Stimulated activated CD4-positive, alpha-beta T cell treated with anti-CD3 and anti-CD28 coated beads, Interleukin-1b, Interleukin-23, amount 100 ng/mL, for 48 hours (primary cell): ENCODE results near the gene COPS9.

Experiments used
- DNase-seq: peaks from one replicate; pipeline ENCODE4 v3.0.0-alpha.2; 2020

COPS9 gene

DNA sequence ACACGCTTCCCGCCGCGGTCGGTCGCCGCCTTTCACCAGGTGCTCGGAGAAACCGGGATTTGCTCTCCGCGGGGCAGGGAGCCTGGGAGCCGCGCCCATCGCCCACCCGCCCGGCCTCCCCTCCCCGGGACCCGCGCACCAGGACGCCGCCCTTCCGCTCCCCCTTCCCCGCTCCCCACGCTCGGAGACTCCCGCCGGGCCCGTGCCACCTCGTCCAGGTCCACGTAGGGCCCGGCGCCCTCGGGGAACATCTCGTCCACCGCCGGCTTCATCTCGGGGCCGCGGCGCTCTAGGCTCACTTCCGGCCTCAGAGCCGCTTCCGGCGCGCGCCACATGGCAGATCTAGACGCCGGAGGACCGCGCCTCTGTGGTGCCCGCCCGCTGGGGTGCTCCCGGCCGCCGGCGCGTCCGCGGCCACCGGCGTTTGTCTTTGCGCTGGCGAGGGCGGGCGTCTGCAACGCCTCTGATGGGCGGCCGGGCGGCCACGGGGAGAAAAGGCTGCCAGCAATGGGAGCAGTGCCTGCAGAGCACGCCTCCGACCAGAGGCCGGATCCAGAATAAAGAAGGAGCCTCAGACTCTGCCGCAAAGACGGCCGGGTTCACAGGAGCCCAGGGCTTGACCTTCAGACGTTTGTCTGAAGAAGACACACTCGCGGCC lies at the start of gene COPS9:
TSS of gene COPS9 (minus strand) at position 293 of the 658 bp plus-strand sequence. CDS start at position 272, 21 bp downstream.
- DNase-seq = peak; percentile 87

DNA sequence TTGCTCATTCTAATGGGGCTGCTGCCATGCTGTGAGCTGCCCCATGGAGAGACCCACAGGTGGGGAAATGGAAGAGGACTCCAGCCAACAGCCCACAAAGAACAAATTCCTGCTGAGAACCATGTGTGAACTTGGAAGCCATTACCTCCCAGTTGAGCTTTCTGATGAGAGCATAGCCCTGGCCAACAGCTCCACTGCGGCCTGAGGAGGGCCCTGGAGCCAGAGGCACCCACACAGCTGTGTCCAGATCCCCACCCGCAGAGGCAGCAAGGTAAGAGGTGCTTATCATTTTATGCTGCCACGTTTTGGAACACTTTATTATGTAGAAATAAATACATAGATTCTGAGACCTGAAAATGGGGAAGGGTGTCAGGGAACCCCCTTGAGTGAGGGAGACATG lies 48.6 kb upstream of the COPS9 start:
- no peak for DNase-seq

DNA sequence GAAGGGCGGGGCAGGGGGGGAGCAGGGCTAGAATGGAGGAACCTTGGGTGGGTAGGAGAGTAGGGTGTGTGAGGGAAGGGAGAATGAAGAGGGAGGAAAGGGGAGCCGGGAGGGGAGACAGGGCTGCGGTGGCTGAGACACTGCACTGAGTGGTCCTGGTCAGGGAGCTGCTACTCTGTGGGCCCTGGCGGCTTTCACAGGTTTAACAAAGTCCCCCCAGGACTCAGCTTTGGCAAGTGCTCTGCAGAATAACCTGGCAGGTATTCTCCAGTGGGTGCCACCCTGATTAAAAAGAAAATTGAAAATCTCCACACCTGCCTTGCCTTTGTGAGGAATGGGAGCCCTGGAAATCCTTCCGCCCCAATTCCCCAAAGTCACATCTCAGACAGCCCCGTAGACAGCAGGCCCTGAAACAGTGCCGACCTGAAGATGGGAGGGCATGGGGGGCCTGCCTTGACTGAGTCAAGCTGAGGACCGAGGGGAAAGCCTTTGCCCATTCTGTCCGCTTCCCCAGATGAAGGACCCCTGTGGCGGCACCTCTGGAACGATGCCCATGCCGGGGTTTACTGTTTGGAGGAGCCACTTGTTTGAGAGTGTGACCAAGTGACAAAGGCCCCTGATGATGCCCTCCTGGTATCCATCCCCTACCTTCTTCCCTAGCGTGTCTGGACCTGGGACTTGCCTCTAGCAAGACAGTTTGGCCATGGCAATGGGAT lies 47.9 kb upstream of the COPS9 start:
- DNase-seq = no peak

DNA sequence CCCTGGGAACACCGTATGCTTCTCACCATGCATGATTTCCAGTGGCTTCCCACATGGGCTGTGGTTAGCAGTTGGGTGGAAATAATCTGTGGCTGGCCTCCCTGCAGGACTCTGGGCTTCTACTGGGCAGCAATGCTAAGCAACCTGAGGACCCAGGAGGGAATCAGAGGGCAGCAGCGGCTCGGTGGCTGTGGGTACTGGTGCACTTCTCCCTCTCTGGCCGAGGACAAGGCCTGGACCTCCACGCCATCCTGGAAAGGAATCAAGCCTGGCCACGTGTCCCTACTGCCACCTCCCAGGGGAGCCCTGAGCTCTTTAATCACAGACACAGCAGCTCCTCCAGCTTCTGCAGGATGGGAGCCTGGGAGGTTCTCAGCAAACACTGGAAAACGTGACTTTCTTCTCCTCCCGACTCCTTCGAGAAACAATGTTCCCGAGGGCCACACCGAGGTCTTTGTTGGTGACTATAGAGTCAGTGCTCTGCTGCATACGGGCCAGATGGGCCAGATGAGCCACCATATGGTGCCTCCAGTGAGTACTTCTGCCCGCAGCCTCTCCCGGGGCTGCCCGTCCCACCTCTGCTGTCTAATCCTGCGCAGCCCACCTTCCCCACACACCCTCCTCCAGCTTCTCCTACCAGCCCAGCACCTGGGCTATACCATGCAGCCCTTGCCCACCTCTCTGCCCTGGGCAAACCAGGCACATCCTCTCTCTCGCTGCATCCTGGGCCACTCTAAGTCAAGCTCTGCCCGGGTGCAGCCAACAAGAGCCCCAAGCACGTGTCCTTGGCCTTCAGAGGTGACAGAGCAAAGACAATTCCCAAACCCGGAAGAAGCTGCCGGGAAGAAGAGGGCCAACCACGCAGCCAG lies 47.1 kb upstream of the COPS9 start:
- DNase-seq = no peak

DNA sequence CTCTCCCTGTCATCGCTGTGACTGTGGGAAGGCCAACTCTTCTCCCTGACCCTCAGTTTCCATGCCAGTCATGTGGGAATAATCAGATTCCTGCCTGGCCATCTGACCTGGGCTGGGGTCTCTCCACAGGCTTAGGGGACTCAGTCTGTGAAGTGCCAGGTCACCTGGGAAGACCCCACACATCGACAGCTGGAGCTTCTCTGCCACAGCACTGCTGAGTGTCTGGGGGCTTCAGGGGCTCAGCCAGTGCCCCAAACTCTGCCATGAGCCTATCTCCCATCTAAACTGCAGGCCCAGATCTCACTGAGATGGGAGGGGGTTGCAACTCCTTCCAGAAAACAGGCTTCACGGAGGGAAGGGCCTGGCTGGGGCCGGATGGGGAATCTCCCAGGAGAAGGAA lies 46.4 kb upstream of the COPS9 start:
- no peak for DNase-seq

DNA sequence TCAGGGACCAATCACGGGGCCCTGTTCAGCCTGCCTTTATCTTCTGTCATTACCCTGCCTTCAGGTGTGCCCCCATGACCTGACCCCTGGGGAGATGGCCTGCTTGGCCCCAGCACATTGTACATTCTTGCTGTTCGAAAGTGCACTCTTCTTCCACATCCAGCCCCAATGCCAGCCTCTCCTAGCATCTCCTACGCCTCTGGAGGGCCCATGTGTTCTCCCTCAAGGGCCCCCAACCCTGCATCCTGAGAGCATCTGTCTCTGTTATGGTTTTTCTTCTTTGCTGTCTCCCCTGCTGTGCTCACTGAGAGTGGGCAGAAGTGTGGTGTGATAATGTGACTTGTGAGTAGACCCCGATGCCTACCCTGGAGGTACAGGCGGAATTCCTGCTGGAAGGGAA lies 45.9 kb upstream of the COPS9 start:
- no peak for DNase-seq

DNA sequence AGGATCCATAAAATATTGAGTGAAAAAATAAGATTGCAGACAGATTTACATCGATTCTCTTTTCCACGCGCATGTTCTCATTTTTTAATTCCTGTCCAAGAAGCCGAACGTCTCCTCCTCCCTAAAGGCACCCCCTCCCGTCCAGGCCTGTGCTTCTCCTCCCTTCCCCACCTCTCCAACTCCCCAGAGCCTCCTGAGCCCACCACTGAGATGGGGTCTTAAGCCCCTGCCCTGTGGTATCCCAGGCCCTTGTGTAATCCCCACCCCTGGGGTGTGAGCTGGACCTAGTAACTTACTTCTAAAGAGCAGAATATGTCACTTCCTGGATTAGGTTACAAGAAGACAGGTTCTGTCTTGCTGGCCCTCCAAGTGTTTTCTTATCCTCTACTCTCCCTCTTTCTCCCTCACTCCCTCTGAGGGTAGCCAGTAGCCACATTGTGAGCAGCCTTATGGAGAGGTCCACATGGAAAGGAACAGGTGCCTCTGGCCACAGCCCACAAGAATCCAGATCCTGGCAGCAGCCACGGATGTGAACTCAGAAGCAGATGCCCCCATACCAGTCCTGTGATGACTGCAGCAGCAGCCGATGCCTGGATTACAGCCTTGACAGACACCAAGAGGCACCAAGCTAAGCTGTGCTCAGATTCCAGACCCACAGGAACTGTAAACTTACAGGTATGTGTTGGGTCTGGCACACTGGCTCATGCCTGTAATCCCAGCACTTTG lies 44.0 kb upstream of the COPS9 start:
- no peak for DNase-seq

DNA sequence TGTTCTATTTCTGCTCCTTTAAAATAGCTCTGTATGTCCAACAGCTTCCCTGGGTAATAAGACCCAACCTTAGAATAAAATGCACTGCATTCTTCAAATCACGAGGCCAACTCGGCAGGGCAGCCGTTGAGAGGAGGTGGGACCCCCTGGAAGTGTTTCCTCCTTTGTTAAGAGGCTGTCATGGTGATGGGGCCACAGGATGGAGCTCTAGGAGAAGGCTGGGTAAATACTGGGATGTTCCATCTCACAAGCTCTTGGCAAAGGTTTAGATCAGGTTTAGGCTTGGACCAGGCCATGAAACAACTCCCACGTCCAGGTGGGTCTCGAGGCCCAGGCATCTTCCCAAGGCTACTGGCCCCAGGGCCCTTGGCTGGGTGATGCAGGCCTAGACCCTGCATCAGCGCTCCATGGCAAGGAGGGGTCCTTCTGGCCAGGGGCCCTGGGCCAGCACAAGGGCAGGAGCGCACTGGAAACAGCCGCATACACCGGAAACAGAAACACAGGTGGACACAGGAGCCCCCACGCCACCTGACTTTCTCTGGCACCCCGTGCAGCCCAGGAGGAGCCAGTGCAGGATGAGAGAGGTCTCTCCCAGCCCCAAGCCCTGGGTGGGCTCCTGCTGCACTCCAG lies 43.2 kb upstream of the COPS9 start:
- DNase-seq = no peak

DNA sequence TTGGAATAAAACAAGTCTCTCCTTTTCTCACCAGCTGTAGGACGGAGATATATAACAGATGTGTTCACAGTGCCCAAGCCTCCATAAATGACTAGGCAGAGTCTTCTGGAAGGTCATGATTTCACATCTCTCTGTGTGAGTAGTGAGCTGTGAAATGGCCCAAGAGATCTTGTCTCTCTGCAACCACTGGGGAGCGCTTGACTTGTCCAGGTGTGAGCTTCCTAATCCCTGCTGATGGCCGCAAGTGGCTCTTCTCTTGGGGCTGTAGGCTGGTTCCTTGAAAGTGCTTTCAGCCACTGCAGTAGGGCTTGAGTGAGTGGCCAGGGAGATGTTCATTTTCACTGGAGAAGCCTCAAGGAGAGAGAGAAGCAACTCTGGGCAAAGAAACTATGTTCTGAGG lies 42.5 kb upstream of the COPS9 start:
- no peak for DNase-seq

DNA sequence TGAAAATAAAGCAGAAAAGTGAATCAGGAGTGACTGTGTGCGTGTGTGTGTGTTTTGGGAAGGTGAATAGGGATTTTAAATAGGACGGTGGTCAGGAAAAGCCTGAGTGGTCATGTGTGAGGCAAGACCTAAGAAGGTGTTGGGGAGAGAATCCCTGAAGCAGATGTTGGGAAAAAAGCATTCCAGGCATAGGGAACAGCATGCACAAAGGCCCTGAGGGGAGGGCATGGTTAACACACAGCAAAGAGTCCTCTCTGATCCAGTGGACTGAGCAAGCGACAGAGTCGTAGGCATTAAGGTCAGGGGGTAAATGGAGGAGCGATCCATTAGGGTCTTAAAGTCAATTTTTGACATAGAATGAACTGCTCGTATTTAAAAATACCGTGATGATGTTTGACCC lies 38.4 kb upstream of the COPS9 start:
- no peak for DNase-seq

DNA sequence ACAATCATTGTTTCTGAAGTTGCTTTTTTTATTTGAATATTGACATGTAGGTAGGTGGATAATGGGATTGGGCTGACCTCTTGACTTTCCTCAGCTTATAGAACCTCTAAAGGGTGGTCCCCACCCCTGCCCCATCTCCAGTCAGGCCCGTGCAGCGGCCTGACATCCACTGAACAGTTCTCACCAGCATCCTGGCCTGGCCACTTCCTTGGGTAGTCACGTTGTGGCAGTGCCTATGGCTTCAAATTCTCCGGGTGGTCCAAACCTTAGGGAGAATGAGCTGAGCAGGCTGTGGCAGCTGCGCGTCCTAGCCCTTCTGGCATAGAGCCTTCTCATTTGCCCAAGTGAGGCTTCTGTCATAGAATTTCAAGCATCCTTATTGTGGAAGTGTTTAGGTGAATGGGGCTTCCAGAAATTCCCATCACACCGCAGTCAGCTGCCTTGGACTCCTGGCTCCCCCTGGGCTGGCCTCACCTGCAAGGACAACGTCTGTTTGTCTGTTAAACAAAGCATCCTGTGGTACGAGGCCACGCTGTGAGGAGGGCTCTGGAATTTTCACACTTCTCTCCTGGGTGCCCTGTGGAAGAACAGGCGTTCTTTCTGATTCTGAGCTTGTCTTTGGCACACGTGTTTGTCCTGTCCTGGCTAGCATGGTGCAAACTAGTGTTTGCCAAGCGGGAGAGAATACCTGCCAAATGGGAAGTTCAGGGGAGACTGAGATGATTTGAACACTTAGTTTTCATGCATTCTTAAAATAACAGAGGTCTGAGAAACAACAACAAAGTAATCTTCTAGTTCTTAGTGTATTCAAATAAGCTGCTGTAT lies 36.2 kb upstream of the COPS9 start:
- no peak for DNase-seq

DNA sequence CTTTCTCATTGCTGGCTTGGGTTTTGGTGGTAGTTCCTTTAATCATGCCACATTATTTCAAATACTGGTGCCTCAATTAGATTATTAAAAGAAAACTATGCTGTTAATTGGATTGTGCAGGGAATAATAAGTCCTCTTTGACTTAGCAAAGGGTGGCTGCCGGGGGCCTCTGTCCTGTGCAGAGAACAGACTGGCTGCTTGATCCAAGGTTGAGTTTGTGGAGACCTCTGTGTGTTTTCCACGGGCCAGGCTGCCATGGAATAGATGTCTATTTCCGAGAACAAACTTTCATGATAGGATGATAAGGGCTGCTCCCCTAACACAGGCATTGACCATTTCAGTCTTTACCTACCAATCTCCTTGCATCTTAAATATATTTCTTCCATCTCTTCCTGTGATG lies 34.8 kb upstream of the COPS9 start:
- no peak for DNase-seq

DNA sequence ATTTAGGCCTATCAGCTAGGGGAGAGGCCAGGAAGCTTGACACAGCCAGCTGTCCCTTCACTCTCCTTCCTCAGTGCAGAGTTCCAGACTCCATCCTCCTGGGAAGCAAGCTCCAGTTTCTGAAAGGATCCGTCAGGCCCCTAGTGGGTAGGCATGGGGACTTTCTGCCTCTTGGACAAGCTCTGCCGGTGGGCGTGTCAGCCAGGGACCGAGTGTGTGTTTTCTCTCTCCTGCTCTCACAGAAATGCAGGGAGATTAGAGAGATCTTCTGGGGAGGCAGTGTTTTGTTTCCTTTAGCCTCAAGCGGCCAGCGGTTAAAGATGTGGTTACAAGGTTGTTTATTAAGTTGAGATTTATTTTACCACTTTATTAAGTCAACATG lies 34.2 kb upstream of the COPS9 start:
- no peak for DNase-seq

DNA sequence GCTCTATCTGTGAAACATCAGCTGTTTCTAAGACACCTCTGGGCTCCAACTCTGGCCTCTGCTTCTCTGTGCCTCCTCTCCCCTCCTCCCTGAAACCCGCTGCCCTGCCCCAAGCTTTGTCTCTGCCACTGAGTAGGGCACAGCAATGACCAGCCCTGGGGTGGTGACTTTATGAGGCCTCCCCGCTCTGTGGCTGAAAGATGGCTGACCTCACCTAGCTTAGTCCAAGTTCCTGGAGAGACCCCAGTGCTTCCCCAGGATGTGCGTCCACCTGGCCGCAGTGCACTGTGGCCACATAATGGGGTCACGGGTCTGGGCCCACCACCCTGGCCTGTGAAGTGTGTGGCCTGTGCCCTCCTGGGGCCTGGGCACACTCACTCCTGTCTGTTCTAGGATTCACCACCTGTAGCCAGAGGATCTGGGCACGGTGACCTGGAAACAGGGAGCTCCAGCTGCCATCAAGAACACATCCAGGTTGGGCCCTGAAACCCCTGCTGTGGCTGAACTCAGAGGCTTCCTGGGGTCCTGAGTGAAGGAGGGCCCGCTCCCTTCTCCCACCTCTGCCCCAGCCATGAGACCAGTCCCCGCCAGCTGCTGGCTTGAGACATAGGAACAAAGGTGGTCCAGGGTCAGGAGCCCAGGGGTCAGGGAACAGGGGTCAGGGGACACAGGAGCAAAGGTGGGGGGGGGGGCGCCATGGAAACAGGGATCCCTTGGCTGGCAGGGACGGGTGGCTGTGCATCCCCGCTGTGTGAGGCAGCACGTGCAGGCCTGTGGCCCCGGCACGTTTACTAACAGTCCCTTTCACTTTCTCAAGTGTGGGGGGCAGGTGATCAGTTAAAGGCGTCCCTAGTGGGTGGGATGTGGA lies 33.6 kb upstream of the COPS9 start:
- DNase-seq = no peak

DNA sequence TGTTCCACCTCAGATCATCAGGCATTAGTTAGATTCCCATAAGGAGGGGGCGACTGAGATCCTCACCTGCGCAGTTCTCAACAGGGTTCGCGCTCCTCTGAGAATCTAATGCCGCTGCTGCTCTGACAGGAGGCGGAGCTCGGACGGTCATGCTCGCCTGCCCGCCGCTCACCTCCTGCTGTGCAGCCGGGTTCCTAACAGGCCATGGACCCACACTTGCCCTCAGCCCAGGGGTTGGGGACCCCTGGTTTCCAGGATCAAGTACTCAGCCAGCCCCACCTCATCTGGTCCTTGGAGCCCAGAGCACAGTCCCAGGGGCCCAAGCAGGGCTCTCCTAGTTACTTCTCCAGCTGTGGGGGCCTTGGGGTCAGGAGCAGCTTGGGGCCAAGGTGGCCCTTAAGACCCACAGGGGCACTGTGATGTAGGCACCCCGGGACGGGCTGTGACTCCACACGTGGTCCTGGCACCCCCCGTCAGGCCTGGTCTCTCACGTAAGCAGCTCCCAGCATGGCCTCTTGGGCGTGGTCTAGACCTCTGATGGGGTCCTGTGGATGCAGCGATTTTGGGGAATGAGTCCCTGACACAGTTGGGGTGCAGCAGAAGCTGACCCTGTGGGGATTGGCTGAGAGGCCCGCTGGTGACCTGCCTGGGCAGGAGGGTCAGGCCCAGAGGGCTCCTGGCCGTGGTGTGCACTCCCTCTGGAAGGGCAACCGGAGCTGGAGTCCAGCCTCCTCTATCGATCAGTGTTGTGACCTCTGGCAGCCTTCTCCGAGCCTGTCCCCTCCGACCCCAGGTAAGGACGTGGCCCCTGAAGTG lies 32.6 kb upstream of the COPS9 start:
- DNase-seq = no peak

DNA sequence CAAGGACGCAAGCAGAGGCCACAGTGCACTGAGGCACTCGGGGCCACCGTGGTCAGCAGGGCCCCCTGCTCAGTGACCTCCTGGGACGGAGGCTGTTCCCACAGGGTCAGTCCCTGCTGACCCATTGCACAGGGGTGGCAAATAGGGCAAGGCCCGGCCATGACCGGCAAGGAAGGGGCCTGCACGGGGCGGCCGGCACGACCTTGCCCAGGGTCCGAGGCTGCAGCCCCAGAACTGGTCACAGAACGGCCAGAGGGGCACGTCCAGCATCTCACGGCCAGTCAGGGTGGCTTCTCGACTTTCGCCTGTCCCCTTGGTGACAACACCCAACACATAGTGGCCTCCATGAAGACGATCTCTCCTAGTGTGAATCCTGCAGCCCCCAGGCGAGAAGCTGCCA lies 31.9 kb upstream of the COPS9 start:
- no peak for DNase-seq

DNA sequence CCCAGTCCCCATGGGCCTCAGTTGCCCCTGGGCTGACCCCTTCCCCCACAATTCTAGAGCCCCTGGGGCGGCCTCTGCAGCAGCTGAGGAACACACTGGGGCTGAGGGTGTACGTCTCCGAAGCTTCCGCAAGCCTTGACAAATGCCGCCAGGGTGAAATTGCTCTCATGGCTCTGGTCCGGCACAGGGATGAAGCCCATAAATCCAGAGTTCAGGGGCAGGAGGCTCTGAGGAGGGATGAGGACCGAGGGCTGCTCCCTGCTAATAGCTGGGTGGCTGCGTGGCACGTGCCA lies 31.4 kb upstream of the COPS9 start:
- DNase-seq = no peak

DNA sequence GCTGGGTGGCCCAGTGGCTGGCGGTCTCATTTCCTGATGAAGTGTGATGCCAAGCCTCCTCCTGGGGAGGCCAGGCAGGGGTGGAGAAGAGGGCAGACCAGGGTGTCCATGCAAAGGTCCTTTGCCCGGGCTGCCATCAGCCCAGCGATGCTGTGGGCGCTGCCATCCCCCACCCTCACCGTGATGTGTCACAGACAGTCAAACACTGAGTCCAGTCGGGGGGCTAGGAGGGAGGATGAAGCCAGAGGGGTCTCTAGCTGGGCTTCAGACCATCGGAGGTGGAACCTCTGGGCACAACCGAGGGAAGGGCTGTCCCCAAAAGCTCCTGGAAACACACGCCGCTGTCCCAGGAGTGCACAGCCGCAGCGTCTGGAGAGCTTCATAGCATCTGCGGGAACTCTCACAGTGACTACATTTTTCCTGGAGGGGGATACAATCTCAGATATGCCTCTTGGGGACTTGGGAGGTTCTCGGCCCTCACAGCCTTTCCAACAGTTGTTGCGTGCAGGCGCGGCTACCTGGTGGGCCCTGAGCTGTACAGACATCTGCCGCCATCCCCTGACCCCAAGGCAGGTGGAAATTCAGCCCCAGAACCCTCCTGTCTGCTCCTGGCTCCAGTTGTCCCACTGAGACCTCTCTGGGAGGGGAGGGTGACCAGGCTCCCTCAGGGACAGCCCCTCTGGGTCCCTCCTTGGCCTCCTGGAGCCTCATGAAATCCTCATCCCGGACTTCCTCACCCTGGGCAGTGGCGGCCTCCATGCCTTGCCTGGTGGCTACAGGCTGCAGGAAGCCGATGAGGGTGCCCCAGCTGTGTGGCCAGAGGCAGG lies 30.9 kb upstream of the COPS9 start:
- no peak for DNase-seq

DNA sequence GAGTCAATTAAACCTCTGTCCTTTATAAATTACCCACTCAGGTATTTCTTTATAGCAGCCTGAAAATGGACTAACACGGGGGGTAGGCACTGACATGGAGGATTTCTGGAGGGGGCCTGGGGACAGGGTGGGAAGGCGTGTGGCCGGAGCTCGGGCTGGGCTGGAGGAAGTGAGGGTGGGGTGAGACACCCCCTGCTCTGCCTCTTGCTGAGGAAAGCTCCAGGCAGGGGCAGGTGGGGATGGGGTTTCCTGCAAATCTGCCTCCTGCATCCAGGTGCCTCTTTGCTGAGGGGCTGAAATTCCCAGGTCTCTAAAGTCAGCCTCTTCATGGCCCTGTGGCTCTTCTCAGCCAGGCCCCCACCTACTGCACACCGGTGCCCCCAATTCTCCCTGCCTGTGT lies 30.1 kb upstream of the COPS9 start:
- no peak for DNase-seq
